ENCODE results near the gene LSAMP.

DNA sequence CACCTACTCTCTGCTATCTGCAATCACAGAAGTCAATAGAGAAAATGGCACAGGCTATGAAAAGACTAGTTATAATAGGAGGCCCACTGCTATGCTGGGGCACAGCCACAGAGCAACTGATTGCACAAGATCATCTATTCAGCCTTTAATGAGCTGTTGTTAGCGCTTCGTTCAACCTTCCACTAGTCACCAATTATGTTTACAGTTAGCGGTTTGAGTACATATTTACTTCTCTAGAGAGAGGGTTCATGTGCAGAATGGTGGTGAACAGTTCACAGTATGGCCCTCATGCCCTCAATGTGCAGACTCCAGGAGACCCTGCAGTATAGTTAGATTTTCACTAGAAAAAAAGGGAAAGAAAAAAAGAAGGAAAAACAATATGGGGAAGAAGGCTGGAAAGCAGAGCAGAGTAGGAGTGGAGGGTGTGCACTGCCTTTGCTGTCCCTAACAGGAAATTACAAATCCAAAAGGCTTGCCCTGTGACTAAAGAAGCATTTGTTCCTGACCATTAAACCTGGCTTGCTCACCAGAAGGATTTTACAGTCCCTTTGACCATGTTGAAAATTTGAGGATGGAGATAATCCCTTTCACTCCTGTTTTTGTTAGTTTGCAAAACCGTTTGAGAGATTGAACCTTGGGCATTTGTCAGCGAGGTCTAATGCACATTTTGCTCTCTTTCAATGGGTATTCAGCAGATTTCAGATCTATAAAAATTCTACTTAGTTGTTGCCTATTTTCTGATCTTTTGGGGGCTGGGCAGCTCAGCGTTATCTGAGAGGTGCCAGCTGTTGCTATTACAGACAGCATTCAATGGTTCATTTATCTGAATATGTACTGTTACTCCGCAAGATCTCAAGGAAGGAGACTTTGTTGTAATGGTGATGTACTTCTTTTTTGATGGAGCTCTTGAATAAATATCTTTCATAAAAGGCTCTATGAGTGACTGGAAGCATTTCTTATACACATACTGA is 296.1 kb downstream of the LSAMP start:
- no peak for TF ChIP-seq EZH2 (IDR thresholded peaks at IDR 0.05; ENCODE audit: low read length, unreplicated experiment)
- no peak for TF ChIP-seq EZH2phosphoT487 (IDR thresholded peaks at IDR 0.05; ENCODE audit: borderline replicate concordance, low read length)

Data from PC-3 (cell line).